PC-3 (cell line): Measurements from ENCODE around the gene PTCH1.

Source experiments
- EZH2 ChIP-seq: fragments of 300-600 bp; sonication (generic); IDR thresholded peaks from one replicate; pipeline ENCODE4 v1.6.1; 2017; ENCODE audit warnings: antibody characterized with exemption, mild to moderate bottlenecking, low read length; ENCODE audit not compliant: unreplicated experiment
- EZH2phosphoT487 ChIP-seq: fragments of 300-600 bp; sonication (generic); IDR thresholded peaks from 2 replicates; pipeline ENCODE4 v1.6.1; 2018; ENCODE audit warnings: mild to moderate bottlenecking, antibody characterized with exemption, low read length, borderline replicate concordance
- TF ChIP-seq, protein P1 (sequence below): fragments of 300-600 bp; sonication (generic); conservative IDR thresholded peaks from 2 replicates; pipeline ENCODE4 v1.5.1; 2017; ENCODE audit warnings: antibody characterized with exemption, low read depth, mild to moderate bottlenecking, low read length

DNA sequence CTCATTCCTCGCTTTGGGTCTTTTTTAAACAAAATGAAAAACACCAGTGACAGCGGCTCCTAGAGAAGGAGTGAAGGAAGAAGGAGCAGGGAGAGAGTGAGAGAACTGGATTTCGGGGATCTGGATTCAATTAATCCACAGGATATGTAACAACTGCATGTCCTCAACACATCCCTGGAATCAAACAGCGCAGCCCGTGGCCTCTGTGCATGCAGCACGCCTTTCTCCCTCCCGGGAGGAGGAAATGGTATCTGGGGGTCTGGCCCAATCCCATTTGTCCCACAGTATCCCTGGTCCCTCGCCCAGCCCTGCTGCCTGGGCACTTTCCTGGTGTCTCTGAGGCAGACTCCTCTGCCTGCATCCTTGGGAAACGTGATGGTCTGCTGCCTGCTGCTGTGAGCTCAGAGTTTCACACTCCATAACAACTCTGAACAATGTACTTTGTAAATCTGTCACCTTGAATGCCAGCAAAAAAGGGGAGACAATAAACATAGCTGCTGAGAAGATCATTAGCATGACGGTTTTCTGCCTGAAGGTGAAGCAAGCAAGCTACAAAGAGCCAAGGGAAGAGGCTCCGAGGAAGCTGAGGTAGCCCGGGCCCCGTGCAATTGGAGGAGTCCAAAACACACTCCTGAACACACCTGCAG, 56.1 kb downstream of the PTCH1 start:
- TF ChIP-seq, protein P1, sequence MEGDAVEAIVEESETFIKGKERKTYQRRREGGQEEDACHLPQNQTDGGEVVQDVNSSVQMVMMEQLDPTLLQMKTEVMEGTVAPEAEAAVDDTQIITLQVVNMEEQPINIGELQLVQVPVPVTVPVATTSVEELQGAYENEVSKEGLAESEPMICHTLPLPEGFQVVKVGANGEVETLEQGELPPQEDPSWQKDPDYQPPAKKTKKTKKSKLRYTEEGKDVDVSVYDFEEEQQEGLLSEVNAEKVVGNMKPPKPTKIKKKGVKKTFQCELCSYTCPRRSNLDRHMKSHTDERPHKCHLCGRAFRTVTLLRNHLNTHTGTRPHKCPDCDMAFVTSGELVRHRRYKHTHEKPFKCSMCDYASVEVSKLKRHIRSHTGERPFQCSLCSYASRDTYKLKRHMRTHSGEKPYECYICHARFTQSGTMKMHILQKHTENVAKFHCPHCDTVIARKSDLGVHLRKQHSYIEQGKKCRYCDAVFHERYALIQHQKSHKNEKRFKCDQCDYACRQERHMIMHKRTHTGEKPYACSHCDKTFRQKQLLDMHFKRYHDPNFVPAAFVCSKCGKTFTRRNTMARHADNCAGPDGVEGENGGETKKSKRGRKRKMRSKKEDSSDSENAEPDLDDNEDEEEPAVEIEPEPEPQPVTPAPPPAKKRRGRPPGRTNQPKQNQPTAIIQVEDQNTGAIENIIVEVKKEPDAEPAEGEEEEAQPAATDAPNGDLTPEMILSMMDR: no peak
- TF ChIP-seq EZH2: no peak
- no peak for TF ChIP-seq EZH2phosphoT487
